Measurements from ENCODE around the gene CHSY1.

- TF ChIP-seq CTCF (IDR thresholded peaks at IDR 0.05 in 8 of 11, conservative IDR thresholded peaks at IDR 0.05 in 3 of 11) (no peak), POLR2A (IDR thresholded peaks at IDR 0.05) (no peak), POLR2AphosphoS5 (IDR thresholded peaks at IDR 0.05) (peak in 1 of 3 donors; percentile 74)
Observed at GRCh38 chr15:101187820-101188636, 63.8 kb downstream of the CHSY1 start.
